ENCODE measurements around the gene GGTA1. TPM values are rescaled to one million over a fixed set of nuclear protein-coding genes. Genes with fewer than 3 reads are reported as not detected.
"Not testable (repeated sequence)": the region's sequence is repeated elsewhere in the genome, so short reads cannot be mapped to it uniquely, and the experiment has no call there.

GGTA1 gene
- total and polyA plus RNA-seq, 4 donors: 17.6 to 239 (median 70.4) TPM

- no peak for ATAC-seq (ENCODE audit: low FRiP score)
- intact Hi-C loops (cut with DNase I): loop anchor here in 1 of 2 donors (5.0 kb wide), 1 partner anchor 90 kb away; no protein-coding TSS in a partner anchor
- H3K27ac ChIP-seq (ENCODE audit: low read depth in 1 of 2, low read length in 2 of 2): no peak overlapping the region
- no peaks in the 10 kb centered on the region for H3K9me3 ChIP-seq (ENCODE audit: control insufficient read depth, low read length)
- H3K4me1 ChIP-seq (ENCODE audit: control insufficient read depth in 1 of 2, insufficient read depth in 2 of 2, low read length in 2 of 2): no peaks in the 10 kb centered on the region
- 89 to 90% methylated on average over 6 of the region's 6 CpGs for WGBS, 2 donors
- no peak overlapping the region for H3K4me3 ChIP-seq (ENCODE audit: low read length in 2 of 2)
- H3K27me3 ChIP-seq (ENCODE audit: control insufficient read depth in 1 of 2, insufficient read depth in 2 of 2, low read length in 1 of 2): no peaks in the 10 kb centered on the region
- no peak for DNase-seq
- H3K36me3 ChIP-seq (ENCODE audit: control insufficient read depth in 1 of 2, insufficient read depth in 2 of 2, low read length in 1 of 2): no peaks in the 10 kb centered on the region
Measured at GRCh38 chr9:121447321-121447834, 52.3 kb downstream of the GGTA1 start.

DNA sequence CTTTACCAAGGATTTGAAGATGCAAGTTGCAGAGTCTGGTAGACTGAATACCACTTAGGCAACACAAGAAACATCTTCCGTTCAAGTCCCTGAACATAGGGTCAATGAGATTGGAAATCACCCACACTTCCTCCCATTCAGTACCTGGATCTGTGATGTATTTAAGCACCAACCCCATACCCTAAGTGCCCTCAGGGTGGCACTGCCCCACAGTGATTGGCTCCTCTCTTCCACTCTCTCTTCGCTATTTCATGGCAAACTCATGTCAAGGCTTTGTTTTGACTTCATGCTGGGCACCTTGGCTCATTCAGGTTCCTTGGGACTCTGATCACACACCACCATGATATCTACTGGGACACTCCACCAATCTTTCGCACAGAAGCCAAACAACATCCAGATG is 53.7 kb downstream of the GGTA1 start:
- DNase-seq: no peak
- H3K27ac ChIP-seq (ENCODE audit: low read depth in 1 of 2, low read length in 2 of 2): no peak overlapping the region
- H3K27me3 ChIP-seq (ENCODE audit: control insufficient read depth in 1 of 2, insufficient read depth in 2 of 2, low read length in 1 of 2): no peaks in the 10 kb centered on the region
- H3K4me1 ChIP-seq (ENCODE audit: control insufficient read depth in 1 of 2, insufficient read depth in 2 of 2, low read length in 2 of 2): no peaks in the 10 kb centered on the region
- no peak for ATAC-seq (ENCODE audit: low FRiP score)
- no peak overlapping the region for H3K4me3 ChIP-seq (ENCODE audit: low read length in 2 of 2)
- H3K9me3 ChIP-seq (ENCODE audit: control insufficient read depth, low read length): no peaks in the 10 kb centered on the region
- intact Hi-C loops (cut with DNase I): loop anchor here in 1 of 2 donors (5.0 kb wide), 1 partner anchor 91 kb away; no protein-coding TSS in a partner anchor
- 82 to 85% methylated on average over 3 of the region's 3 CpGs for WGBS, 2 donors
- H3K36me3 ChIP-seq (ENCODE audit: control insufficient read depth in 1 of 2, insufficient read depth in 2 of 2, low read length in 1 of 2): no peaks in the 10 kb centered on the region

DNA sequence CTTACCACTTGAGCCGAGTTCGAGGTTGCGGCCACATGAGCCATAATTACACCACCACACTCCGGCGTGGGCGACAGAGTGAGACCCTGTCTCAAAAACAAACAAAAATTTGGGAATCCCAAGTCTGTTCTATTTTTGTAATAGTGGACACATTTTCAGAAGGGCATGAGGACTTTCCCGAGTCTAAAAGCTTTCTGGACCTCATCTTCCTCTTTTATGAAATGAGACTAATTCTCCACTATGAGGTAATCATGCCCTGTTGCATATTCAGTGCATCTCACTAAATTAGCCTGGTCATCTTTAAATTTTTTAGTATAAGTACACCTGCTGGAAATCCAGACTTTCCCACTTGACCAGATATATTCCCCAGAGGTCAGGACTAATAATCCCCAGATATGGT is 55.7 kb downstream of the GGTA1 start:
- WGBS, 2 donors: 71 to 91% methylated on average over 7 of the region's 7 CpGs
- Histone ChIP-seq H3K4me3 (ENCODE audit: low read length in 2 of 2) (no peak overlapping the region), H3K27ac (ENCODE audit: low read depth in 1 of 2, low read length in 2 of 2) (no peak overlapping the region), H3K36me3 (ENCODE audit: control insufficient read depth in 1 of 2, insufficient read depth in 2 of 2, low read length in 1 of 2) (no peaks in the 10 kb centered on the region), H3K4me1 (ENCODE audit: control insufficient read depth in 1 of 2, insufficient read depth in 2 of 2, low read length in 2 of 2) (no peaks in the 10 kb centered on the region), H3K27me3 (ENCODE audit: control insufficient read depth in 1 of 2, insufficient read depth in 2 of 2, low read length in 1 of 2) (no peaks in the 10 kb centered on the region), H3K9me3 (ENCODE audit: control insufficient read depth, low read length) (no peaks in the 10 kb centered on the region)
- ATAC-seq (ENCODE audit: low FRiP score) (no peak), DNase-seq (no peak)
- intact Hi-C loops (cut with DNase I): no loop called here

GRCh38 chr9:121441165-121441564 is 58.5 kb downstream of the GGTA1 start:
- no peak for DNase-seq
- no peaks in the 10 kb centered on the region for H3K9me3 ChIP-seq (ENCODE audit: control insufficient read depth, low read length)
- H3K36me3 ChIP-seq (ENCODE audit: control insufficient read depth in 1 of 2, insufficient read depth in 2 of 2, low read length in 1 of 2): no peaks in the 10 kb centered on the region
- H3K4me3 ChIP-seq (ENCODE audit: low read length in 2 of 2): no peak overlapping the region
- 17 to 23% methylated on average over 1 of the region's 1 CpG for WGBS, 2 donors
- intact Hi-C loops (cut with DNase I): no loop called here
- H3K27ac ChIP-seq (ENCODE audit: low read depth in 1 of 2, low read length in 2 of 2): no peak overlapping the region
- no peaks in the 10 kb centered on the region for H3K4me1 ChIP-seq (ENCODE audit: control insufficient read depth in 1 of 2, insufficient read depth in 2 of 2, low read length in 2 of 2)
- ATAC-seq (ENCODE audit: low FRiP score): no peak
- H3K27me3 ChIP-seq (ENCODE audit: control insufficient read depth in 1 of 2, insufficient read depth in 2 of 2, low read length in 1 of 2): no peaks in the 10 kb centered on the region

DNA sequence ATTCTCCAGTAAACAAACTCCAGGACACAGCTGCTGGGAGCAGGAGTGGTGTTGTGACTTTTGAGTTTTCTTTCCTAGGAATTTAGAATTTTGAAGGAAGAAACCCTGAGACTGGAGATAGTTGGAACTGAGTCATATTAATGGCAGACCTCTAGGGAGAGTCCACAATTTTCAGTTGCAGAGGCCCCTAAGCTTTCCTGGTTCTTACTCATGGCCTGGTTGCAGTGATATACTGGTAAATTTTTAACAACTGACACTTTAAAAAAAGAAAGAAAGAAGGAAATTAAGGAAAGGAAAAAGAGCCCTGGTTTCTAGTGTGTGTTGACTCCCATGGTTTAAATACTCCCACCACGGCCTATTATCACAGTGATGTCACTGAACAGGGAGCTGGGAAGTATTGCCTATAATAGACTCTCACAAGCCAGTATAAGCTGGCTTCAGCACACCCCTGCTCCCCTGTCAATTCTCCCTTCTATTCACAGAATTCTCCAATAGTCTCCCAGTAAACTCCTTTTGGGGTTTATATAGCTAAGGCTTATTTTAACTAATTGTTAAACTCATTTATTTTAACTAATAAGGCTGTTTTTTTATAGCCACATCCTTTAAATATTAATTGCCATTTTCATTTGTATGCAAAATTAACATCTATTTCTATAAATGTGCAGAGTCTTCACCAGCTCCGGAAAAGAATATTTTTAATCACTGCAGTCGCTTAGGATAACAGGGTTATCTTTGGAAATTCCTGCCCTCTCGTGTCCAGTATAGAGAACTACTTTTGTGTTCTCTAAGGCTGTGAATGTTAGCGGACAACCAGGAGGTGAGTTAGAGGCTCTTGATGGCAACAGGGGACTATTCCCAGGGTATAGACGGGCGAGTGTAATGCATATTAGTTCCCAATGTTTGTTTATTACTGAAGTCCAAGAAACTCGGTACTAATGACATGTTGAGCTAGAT is 59.7 kb downstream of the GGTA1 start:
- peak; percentile 65 for ATAC-seq (ENCODE audit: low FRiP score)
- no peaks in the 10 kb centered on the region for H3K36me3 ChIP-seq (ENCODE audit: control insufficient read depth in 1 of 2, insufficient read depth in 2 of 2, low read length in 1 of 2)
- 18 to 21% methylated on average over 8 of the region's 8 CpGs for WGBS, 2 donors

DNA sequence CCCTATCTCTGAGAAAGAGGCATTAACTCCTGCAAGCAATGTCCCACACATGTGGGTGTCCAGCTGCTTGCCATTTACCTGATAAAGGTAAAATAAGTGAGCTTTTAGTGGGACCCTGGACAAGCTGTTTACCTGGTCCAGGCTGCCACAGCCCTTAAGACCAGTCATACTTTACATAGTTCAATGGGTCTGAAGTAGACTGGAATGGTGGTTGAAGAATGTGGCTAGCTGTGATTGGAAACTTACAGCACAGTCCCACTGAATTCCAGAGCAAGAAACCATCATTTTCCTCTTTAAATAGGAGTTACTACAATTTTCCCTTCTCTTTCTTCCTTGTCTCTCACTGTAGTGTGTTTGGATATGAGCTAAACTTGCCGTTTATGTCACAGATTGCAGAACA is 60.6 kb downstream of the GGTA1 start:
- Histone ChIP-seq H3K36me3 (ENCODE audit: control insufficient read depth in 1 of 2, insufficient read depth in 2 of 2, low read length in 1 of 2) (no peaks in the 10 kb centered on the region), H3K27ac (ENCODE audit: low read depth in 1 of 2, low read length in 2 of 2) (no peak overlapping the region), H3K4me1 (ENCODE audit: control insufficient read depth in 1 of 2, insufficient read depth in 2 of 2, low read length in 2 of 2) (no peaks in the 10 kb centered on the region), H3K27me3 (ENCODE audit: control insufficient read depth in 1 of 2, insufficient read depth in 2 of 2, low read length in 1 of 2) (no peaks in the 10 kb centered on the region), H3K4me3 (ENCODE audit: low read length in 2 of 2) (no peak overlapping the region), H3K9me3 (ENCODE audit: control insufficient read depth, low read length) (no peaks in the 10 kb centered on the region)
- intact Hi-C loops (cut with DNase I): no loop called here
- ATAC-seq (ENCODE audit: low FRiP score): no peak
- no peak for DNase-seq
- 56 to 70% methylated on average over 1 of the region's 1 CpG for WGBS, 2 donors

More for the DNA sequence above, 59.7 kb downstream of the GGTA1 start:
- no peaks in the 10 kb centered on the region for H3K4me1 ChIP-seq (ENCODE audit: control insufficient read depth in 1 of 2, insufficient read depth in 2 of 2, low read length in 2 of 2)
- no peak for DNase-seq
- H3K4me3 ChIP-seq (ENCODE audit: low read length in 2 of 2): no peak overlapping the region
- no peaks in the 10 kb centered on the region for H3K27me3 ChIP-seq (ENCODE audit: control insufficient read depth in 1 of 2, insufficient read depth in 2 of 2, low read length in 1 of 2)
- intact Hi-C loops (cut with DNase I): no loop called here
- no peak overlapping the region for H3K27ac ChIP-seq (ENCODE audit: low read depth in 1 of 2, low read length in 2 of 2)
- H3K9me3 ChIP-seq (ENCODE audit: control insufficient read depth, low read length): no peaks in the 10 kb centered on the region

GRCh38 chr9:121437891-121438290 is 61.8 kb downstream of the GGTA1 start:
- ATAC-seq (ENCODE audit: low FRiP score) (no peak), DNase-seq (no peak)
- WGBS, 2 donors: 81 to 96% methylated on average over 3 of the region's 3 CpGs

DNA sequence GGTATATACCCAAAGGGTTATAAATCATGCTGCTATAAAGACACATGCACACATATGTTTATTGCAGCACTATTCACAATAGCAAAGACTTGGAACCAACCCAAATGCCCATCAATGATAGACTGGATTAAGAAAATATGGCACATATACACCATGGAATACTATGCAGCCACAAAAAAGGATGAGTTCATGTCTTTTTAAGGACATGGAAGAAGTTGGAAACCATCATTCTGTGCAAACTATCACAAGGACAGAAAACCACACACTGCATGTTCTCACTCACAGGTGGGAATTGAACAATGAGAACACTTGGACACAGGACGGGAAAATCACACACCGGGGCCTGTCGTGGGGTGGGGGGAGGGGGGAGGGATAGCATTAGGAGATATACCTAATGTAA is 62.6 kb downstream of the GGTA1 start:
- WGBS, 2 donors: 78 to 100% methylated on average over 3 of the region's 3 CpGs
- H3K9me3 ChIP-seq (ENCODE audit: control insufficient read depth, low read length); DNase-seq; H3K4me1 ChIP-seq (ENCODE audit: control insufficient read depth in 1 of 2, insufficient read depth in 2 of 2, low read length in 2 of 2); H3K36me3 ChIP-seq (ENCODE audit: control insufficient read depth in 1 of 2, insufficient read depth in 2 of 2, low read length in 1 of 2); H3K4me3 ChIP-seq (ENCODE audit: low read length in 2 of 2); H3K27me3 ChIP-seq (ENCODE audit: control insufficient read depth in 1 of 2, insufficient read depth in 2 of 2, low read length in 1 of 2); intact Hi-C loops (cut with DNase I); ATAC-seq (ENCODE audit: low FRiP score); H3K27ac ChIP-seq (ENCODE audit: low read depth in 1 of 2, low read length in 2 of 2): not testable (repeated sequence)

More at GRCh38 chr9:121437891-121438290, 61.8 kb downstream of the GGTA1 start:
- intact Hi-C loops (cut with DNase I): no loop called here
- H3K27ac ChIP-seq (ENCODE audit: low read depth in 1 of 2, low read length in 2 of 2): no peak overlapping the region
- H3K4me1 ChIP-seq (ENCODE audit: control insufficient read depth in 1 of 2, insufficient read depth in 2 of 2, low read length in 2 of 2): no peaks in the 10 kb centered on the region
- peaks cover 0 to 2% of the 10 kb centered on the region in 2 donors for H3K27me3 ChIP-seq (ENCODE audit: control insufficient read depth in 1 of 2, insufficient read depth in 2 of 2, low read length in 1 of 2)
- H3K4me3 ChIP-seq (ENCODE audit: low read length in 2 of 2): no peak overlapping the region
- no peaks in the 10 kb centered on the region for H3K9me3 ChIP-seq (ENCODE audit: control insufficient read depth, low read length)
- no peaks in the 10 kb centered on the region for H3K36me3 ChIP-seq (ENCODE audit: control insufficient read depth in 1 of 2, insufficient read depth in 2 of 2, low read length in 1 of 2)

- ATAC-seq (ENCODE audit: low FRiP score) (no peak), DNase-seq (no peak)
Measured at GRCh38 chr9:121434969-121435368, 64.7 kb downstream of the GGTA1 start.

More at GRCh38 chr9:121434969-121435368, 64.7 kb downstream of the GGTA1 start:
- Histone ChIP-seq H3K27ac (ENCODE audit: low read depth in 1 of 2, low read length in 2 of 2) (no peak overlapping the region), H3K4me3 (ENCODE audit: low read length in 2 of 2) (no peak overlapping the region), H3K27me3 (ENCODE audit: control insufficient read depth in 1 of 2, insufficient read depth in 2 of 2, low read length in 1 of 2) (peaks cover 0 to 2% of the 10 kb centered on the region in 2 donors), H3K36me3 (ENCODE audit: control insufficient read depth in 1 of 2, insufficient read depth in 2 of 2, low read length in 1 of 2) (no peaks in the 10 kb centered on the region), H3K9me3 (ENCODE audit: control insufficient read depth, low read length) (no peaks in the 10 kb centered on the region), H3K4me1 (ENCODE audit: control insufficient read depth in 1 of 2, insufficient read depth in 2 of 2, low read length in 2 of 2) (no peaks in the 10 kb centered on the region)
- intact Hi-C loops (cut with DNase I): no loop called here

All from aorta (tissue), 5 donors.